NCI-H128 (cell line): Measurements from ENCODE around the gene TLR8.

Source experiments
- DNase-seq: peaks from one replicate; lab custom pipeline; 2025; ENCODE audit not compliant: unreplicated experiment; lab: John Stamatoyannopoulos, UW

The TLR8 gene

GRCh38 chrX:12906046-12906761, at the start of gene TLR8:
TLR8 (plus strand) TSS chrX:12906620; CDS start chrX:12906707, 87 bp downstream.
- DNase-seq, result no peak

- no peak for DNase-seq
Measured at GRCh38 chrX:12865359-12865758, 41.1 kb upstream of the TLR8 start.

GRCh38 chrX:12866451-12867377, 39.7 kb upstream of the TLR8 start, which contains the start of gene TLR7:
TLR7 (plus strand) TSS chrX:12867072; CDS start chrX:12867579, 507 bp downstream.
- no peak for DNase-seq

GRCh38 chrX:12867685-12868084, 38.7 kb upstream of the TLR8 start:
- DNase-seq, result no peak

- DNase-seq, result no peak
Measured at GRCh38 chrX:12868747-12869146, 37.7 kb upstream of the TLR8 start.

- no peak for DNase-seq
Measured at GRCh38 chrX:12871257-12871656, 35.2 kb upstream of the TLR8 start.

GRCh38 chrX:12872741-12873140, 33.7 kb upstream of the TLR8 start:
- no peak for DNase-seq

GRCh38 chrX:12874581-12874980, 31.8 kb upstream of the TLR8 start:
- no peak for DNase-seq

- DNase-seq, result no peak
Measured at GRCh38 chrX:12877386-12877785, 29.0 kb upstream of the TLR8 start.

- no peak for DNase-seq
Measured at GRCh38 chrX:12878536-12878935, 27.9 kb upstream of the TLR8 start.

GRCh38 chrX:12881914-12882313, 24.5 kb upstream of the TLR8 start:
- DNase-seq, result no peak

- no peak for DNase-seq
Measured at GRCh38 chrX:12885508-12885907, 20.9 kb upstream of the TLR8 start.

GRCh38 chrX:12886545-12886944, 19.9 kb upstream of the TLR8 start:
- no peak for DNase-seq

GRCh38 chrX:12887141-12887540, 19.3 kb upstream of the TLR8 start:
- no peak for DNase-seq

GRCh38 chrX:12887767-12888166, 18.7 kb upstream of the TLR8 start:
- DNase-seq, result no peak

GRCh38 chrX:12890467-12890866, 16.0 kb upstream of the TLR8 start:
- no peak for DNase-seq

GRCh38 chrX:12891171-12891570, 15.2 kb upstream of the TLR8 start:
- no peak for DNase-seq

GRCh38 chrX:12891915-12892506, 14.4 kb upstream of the TLR8 start:
- no peak for DNase-seq

GRCh38 chrX:12892716-12893115, 13.7 kb upstream of the TLR8 start:
- DNase-seq, result no peak

GRCh38 chrX:12894074-12895030, 12.1 kb upstream of the TLR8 start:
- no peak for DNase-seq

GRCh38 chrX:12895866-12896265, 10.6 kb upstream of the TLR8 start:
- no peak for DNase-seq
